DMS114 treated with DMSO at 0.1 percent for 48 hours (cell line): ENCODE results near the gene ABCA1.
"Not testable (repeated sequence)": the region's sequence is repeated elsewhere in the genome, so short reads cannot be mapped to it uniquely, and the experiment has no call there.

Experiments
- DNase-seq: peaks from one replicate; lab custom pipeline; 2025; ENCODE audit not compliant: unreplicated experiment; lab: John Stamatoyannopoulos, UW

ABCA1 gene

GRCh38 chr9:104774831-104775573, 153.0 kb downstream of the ABCA1 start:
- DNase-seq = no peak

- DNase-seq = no peak
Measured at GRCh38 chr9:104774132-104774531, 153.8 kb downstream of the ABCA1 start.

- no peak for DNase-seq
Measured at GRCh38 chr9:104772714-104773510, 155.0 kb downstream of the ABCA1 start.

GRCh38 chr9:104769655-104770054, 158.3 kb downstream of the ABCA1 start:
- no peak for DNase-seq

GRCh38 chr9:104769029-104769428, 158.9 kb downstream of the ABCA1 start:
- DNase-seq = not testable (repeated sequence)

- no peak for DNase-seq
Measured at GRCh38 chr9:104767507-104767906, 160.4 kb downstream of the ABCA1 start.

- no peak for DNase-seq
Measured at GRCh38 chr9:104766025-104766424, 161.9 kb downstream of the ABCA1 start.

GRCh38 chr9:104765138-104765537, 162.8 kb downstream of the ABCA1 start:
- no peak for DNase-seq

GRCh38 chr9:104758974-104759373, 169.0 kb downstream of the ABCA1 start:
- DNase-seq = no peak

- DNase-seq = no peak
Measured at GRCh38 chr9:104750185-104750767, 177.7 kb downstream of the ABCA1 start.

GRCh38 chr9:104748359-104749031, 179.5 kb downstream of the ABCA1 start:
- no peak for DNase-seq

- DNase-seq = peak; percentile 36
Measured at GRCh38 chr9:104747565-104748358, 180.2 kb downstream of the ABCA1 start, which contains the start of gene NIPSNAP3A. TSS of gene NIPSNAP3A (plus strand) at chr9:104747683. CDS start at chr9:104747793, 110 bp downstream.

- no peak for DNase-seq
Measured at GRCh38 chr9:104747245-104747564, 180.8 kb downstream of the ABCA1 start.

- no peak for DNase-seq
Measured at GRCh38 chr9:104746798-104747197, 181.2 kb downstream of the ABCA1 start.

- no peak for DNase-seq
Measured at GRCh38 chr9:104746285-104746684, 181.7 kb downstream of the ABCA1 start.

GRCh38 chr9:104745852-104746251, 182.1 kb downstream of the ABCA1 start:
- DNase-seq = no peak

- peak; percentile 53 for DNase-seq
Measured at GRCh38 chr9:104743376-104743985, 184.5 kb downstream of the ABCA1 start.

GRCh38 chr9:104740621-104741020, 187.3 kb downstream of the ABCA1 start:
- no peak for DNase-seq

- DNase-seq = no peak
Measured at GRCh38 chr9:104738452-104738851, 189.5 kb downstream of the ABCA1 start.
